Fibroblast of skin of back (primary cell): ENCODE measurements around the gene FSCN2.

Experiments used
- DNase-seq: peaks from one replicate; pipeline ENCODE4 v3.0.0-alpha.2; 2013

FSCN2 gene

GRCh38 chr17:81557276-81558114 is 29.3 kb downstream of the FSCN2 start:
- no peak for DNase-seq

- DNase-seq, result no peak
Measured at GRCh38 chr17:81558115-81558468, 29.9 kb downstream of the FSCN2 start.

- peak; percentile 29 for DNase-seq
Measured at GRCh38 chr17:81558941-81559806, 31.0 kb downstream of the FSCN2 start.

GRCh38 chr17:81561494-81561885 is 33.3 kb downstream of the FSCN2 start:
- DNase-seq, result peak; percentile 72

GRCh38 chr17:81563861-81564586 is 35.8 kb downstream of the FSCN2 start:
- no peak for DNase-seq

- DNase-seq, result no peak
Measured at GRCh38 chr17:81564778-81565177, 36.6 kb downstream of the FSCN2 start.

- DNase-seq, result no peak
Measured at GRCh38 chr17:81565231-81565630, 37.1 kb downstream of the FSCN2 start.

- DNase-seq, result peak; percentile 99
Measured at GRCh38 chr17:81566461-81567126, 38.4 kb downstream of the FSCN2 start.

- no peak for DNase-seq
Measured at GRCh38 chr17:81567191-81567590, 39.0 kb downstream of the FSCN2 start.

GRCh38 chr17:81568416-81568815 is 40.2 kb downstream of the FSCN2 start:
- no peak for DNase-seq

GRCh38 chr17:81569986-81570514 is 41.9 kb downstream of the FSCN2 start:
- DNase-seq, result no peak

GRCh38 chr17:81570964-81571363 is 42.8 kb downstream of the FSCN2 start:
- DNase-seq, result no peak

- no peak for DNase-seq
Measured at GRCh38 chr17:81572563-81573168, 44.5 kb downstream of the FSCN2 start.

- no peak for DNase-seq
Measured at GRCh38 chr17:81573794-81574642, 45.8 kb downstream of the FSCN2 start.

GRCh38 chr17:81574643-81574956 is 46.4 kb downstream of the FSCN2 start:
- no peak for DNase-seq

GRCh38 chr17:81575836-81576235 is 47.7 kb downstream of the FSCN2 start:
- DNase-seq, result no peak

GRCh38 chr17:81576621-81577277 is 48.6 kb downstream of the FSCN2 start:
- peak; percentile 92 for DNase-seq

- no peak for DNase-seq
Measured at GRCh38 chr17:81577278-81578000, 49.3 kb downstream of the FSCN2 start.

- DNase-seq, result peak; percentile 49
Measured at GRCh38 chr17:81578038-81578441, 49.9 kb downstream of the FSCN2 start.
